HL-60 (cell line): ENCODE data around the gene PLEKHJ1.

Experiments
- GABPA ChIP-seq: IDR thresholded peaks from 2 replicates; pipeline ENCODE4 v1.6.1; 2012; ENCODE audit warnings: low read depth
- POLR2AphosphoS5 ChIP-seq: IDR thresholded peaks from 2 replicates; pipeline ENCODE4 v1.6.1; 2012; ENCODE audit warnings: low read depth
- SPI1 ChIP-seq: IDR thresholded peaks from 2 replicates; pipeline ENCODE4 v1.6.1; 2012; ENCODE audit warnings: low read depth, mild to moderate bottlenecking, borderline replicate concordance
- TF ChIP-seq, protein P1 (sequence below): IDR thresholded peaks from one replicate; pipeline ENCODE4 v1.5.1; 2011; ENCODE audit warnings: low read length, control low read depth, inconsistent platforms; ENCODE audit not compliant: insufficient read depth
- TF ChIP-seq, protein P2 (sequence below): IDR thresholded peaks from 2 replicates; pipeline ENCODE4 v1.6.1; 2012; ENCODE audit warnings: low read depth; ENCODE audit not compliant: insufficient replicate concordance

- TF ChIP-seq, protein P1, sequence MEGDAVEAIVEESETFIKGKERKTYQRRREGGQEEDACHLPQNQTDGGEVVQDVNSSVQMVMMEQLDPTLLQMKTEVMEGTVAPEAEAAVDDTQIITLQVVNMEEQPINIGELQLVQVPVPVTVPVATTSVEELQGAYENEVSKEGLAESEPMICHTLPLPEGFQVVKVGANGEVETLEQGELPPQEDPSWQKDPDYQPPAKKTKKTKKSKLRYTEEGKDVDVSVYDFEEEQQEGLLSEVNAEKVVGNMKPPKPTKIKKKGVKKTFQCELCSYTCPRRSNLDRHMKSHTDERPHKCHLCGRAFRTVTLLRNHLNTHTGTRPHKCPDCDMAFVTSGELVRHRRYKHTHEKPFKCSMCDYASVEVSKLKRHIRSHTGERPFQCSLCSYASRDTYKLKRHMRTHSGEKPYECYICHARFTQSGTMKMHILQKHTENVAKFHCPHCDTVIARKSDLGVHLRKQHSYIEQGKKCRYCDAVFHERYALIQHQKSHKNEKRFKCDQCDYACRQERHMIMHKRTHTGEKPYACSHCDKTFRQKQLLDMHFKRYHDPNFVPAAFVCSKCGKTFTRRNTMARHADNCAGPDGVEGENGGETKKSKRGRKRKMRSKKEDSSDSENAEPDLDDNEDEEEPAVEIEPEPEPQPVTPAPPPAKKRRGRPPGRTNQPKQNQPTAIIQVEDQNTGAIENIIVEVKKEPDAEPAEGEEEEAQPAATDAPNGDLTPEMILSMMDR: no peak
- TF ChIP-seq POLR2AphosphoS5: no peak
- TF ChIP-seq, protein P2, sequence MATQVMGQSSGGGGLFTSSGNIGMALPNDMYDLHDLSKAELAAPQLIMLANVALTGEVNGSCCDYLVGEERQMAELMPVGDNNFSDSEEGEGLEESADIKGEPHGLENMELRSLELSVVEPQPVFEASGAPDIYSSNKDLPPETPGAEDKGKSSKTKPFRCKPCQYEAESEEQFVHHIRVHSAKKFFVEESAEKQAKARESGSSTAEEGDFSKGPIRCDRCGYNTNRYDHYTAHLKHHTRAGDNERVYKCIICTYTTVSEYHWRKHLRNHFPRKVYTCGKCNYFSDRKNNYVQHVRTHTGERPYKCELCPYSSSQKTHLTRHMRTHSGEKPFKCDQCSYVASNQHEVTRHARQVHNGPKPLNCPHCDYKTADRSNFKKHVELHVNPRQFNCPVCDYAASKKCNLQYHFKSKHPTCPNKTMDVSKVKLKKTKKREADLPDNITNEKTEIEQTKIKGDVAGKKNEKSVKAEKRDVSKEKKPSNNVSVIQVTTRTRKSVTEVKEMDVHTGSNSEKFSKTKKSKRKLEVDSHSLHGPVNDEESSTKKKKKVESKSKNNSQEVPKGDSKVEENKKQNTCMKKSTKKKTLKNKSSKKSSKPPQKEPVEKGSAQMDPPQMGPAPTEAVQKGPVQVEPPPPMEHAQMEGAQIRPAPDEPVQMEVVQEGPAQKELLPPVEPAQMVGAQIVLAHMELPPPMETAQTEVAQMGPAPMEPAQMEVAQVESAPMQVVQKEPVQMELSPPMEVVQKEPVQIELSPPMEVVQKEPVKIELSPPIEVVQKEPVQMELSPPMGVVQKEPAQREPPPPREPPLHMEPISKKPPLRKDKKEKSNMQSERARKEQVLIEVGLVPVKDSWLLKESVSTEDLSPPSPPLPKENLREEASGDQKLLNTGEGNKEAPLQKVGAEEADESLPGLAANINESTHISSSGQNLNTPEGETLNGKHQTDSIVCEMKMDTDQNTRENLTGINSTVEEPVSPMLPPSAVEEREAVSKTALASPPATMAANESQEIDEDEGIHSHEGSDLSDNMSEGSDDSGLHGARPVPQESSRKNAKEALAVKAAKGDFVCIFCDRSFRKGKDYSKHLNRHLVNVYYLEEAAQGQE: no peak
- TF ChIP-seq SPI1: no peak
- no peak for TF ChIP-seq GABPA
Measured at GRCh38 chr19:2242816-2243215, 6.7 kb upstream of the PLEKHJ1 start.
